GM12873 (cell line): Measurements from ENCODE around the gene TMEM108.

ENCODE experiments used
- CTCF ChIP-seq: IDR thresholded peaks from 2 replicates; pipeline ENCODE4 v1.5.1; 2012; ENCODE audit warnings: low read depth, mild to moderate bottlenecking, moderate library complexity, low read length, control low read depth; ENCODE audit not compliant: insufficient read depth; ENCODE audit errors: missing control alignments

The TMEM108 gene

DNA sequence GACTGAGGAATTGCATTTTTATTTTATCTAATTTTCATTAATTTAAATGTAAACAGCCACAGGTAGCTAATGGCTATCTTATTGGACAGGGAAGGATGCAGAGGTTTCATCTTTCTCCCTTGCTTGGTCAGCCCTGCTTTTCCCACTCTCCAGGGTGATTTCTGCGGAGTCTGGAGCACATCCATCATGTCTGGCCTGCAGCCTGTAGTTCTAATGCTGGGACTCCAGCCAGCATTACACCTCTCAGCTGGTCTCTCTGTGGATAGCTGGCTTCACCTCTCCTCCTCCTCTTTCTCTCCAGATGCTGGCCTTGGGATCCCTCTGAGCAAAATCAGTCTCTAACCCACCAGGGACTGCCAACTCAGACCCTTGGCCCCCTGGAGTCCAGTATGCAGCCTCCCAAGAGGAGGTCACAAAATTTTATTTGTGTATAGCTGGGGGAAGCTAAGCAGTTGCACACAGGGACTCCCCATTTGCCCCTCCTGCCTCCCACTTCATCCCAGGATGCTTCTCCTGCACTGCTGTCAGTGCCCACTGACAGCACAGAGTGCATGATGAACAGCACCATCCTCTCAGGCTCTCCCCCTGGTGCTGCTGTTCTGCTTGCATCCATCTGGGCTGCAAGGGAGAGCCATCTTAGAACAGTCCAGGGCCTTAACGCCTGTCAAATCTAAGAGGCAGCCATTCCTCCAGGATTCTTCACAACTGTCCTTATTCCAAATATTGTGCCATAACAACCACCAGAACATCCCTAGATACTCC is 363.4 kb downstream of the TMEM108 start:
- no peak for TF ChIP-seq CTCF

DNA sequence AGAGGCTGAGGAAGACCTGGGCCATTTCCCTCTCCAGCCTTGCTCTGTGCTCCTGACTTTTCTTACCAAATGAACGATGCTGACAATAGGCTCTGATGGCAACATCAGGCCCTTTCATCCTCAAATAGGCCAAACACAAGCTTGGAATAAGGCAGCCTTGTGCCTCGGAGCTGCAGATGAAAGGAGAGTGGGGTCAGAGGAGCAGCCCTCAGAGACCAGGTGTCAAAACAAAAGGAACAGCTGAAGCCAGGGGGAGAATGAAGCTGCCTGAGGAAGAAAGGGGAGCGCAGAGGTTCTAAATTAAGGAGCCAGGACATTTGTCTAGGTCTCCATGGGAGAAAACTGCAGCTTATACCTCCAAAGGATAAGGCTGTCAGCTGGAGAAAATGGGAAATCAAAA is 366.7 kb downstream of the TMEM108 start:
- TF ChIP-seq CTCF: no peak

DNA sequence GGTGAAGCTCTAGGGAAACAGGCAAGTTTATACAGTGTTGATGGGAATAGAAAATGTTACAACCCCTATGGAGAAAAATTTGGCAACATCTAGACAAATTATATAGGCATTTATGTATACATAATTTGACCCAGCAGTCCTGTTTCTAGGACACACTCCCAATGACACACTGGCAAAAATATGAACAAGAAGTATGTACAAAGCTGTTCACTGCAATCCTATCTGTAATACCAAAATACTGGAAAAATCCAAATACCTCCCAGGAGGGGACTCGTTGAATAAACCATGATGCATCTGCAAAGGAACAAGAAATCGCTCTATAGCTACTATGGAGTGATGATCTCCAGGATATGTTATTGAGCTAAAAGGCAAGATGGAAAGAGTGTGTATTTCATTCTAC is 370.2 kb downstream of the TMEM108 start:
- no peak for TF ChIP-seq CTCF

GRCh38 chr3:133408961-133409360 is 370.8 kb downstream of the TMEM108 start:
- no peak for TF ChIP-seq CTCF

- TF ChIP-seq CTCF: no peak
Measured at GRCh38 chr3:133410191-133410892, 372.2 kb downstream of the TMEM108 start.

DNA sequence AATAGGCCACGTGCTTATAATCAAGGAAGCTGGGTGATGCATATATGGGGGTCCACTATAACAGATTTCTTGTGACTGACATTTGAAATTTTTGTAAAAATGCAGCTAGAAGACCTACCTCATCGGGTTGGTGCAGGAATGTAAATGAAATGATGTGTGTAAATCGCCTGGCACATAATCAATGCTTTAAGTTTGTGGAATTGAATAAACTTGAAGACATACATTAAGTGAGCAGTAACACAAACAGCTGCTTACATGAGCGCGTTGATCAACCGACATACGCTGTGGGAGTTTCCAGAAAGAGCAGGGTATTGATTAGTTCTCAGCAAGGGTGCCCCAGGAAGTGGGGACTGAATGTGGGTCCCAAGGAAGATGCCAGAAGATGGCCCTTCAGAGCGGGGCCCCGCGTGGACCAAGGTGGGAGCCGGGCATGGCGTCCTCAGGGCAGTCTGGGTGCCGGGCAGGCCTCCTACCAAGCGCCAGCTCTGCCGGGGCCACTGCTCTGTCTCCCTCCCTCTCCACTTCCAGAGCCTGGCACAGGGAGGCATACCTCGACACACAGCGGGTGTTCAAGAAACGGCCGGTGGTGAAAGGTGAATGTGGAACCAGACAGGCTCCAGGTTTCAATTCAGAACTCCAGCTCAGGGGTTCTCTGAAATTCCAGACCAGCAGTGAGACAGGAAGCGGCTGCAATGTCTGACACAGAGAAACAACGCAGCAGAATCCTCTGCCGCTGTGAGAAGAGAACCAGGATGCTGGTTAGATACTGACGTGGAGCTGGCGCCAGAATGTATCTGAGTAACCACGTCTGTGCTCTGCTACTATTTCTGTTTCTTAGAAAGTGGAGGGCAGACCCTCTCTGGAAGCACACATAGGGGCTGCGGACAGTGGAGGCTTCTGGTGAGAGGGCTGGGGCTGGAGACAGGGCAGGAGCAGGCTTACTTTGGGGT is 374.3 kb downstream of the TMEM108 start:
- no peak for TF ChIP-seq CTCF
